GM12891 (cell line): ENCODE measurements around the gene FALEC.
"Not testable (repeated sequence)": the region's sequence is repeated elsewhere in the genome, so short reads cannot be mapped to it uniquely, and the experiment has no call there.

Source experiments
- DNase-seq: peaks from one replicate; pipeline ENCODE4 v3.0.0; 2011; ENCODE audit warnings: low spot score; ENCODE audit not compliant: insufficient read length
- FAIRE-seq: peaks from 2 replicates; lab custom pipeline; 2011; peaks lifted over from hg19 to GRCh38; lab: Jason Lieb, UNC
- PAX5 ChIP-seq: IDR thresholded peaks from 2 replicates; pipeline ENCODE4 v1.6.1; 2011; ENCODE audit warnings: low read length, moderate library complexity, mild to moderate bottlenecking; ENCODE audit not compliant: insufficient read depth, severe bottlenecking
- POLR2A ChIP-seq: IDR thresholded peaks from 2 replicates; pipeline ENCODE4 v1.6.1; 2011; ENCODE audit warnings: low read depth, low read length, control low read depth
- POLR2AphosphoS5 ChIP-seq: IDR thresholded peaks from 2 replicates; pipeline ENCODE4 v1.6.1; 2011; ENCODE audit warnings: low read depth, low read length, control low read depth
- POU2F2 ChIP-seq: IDR thresholded peaks from 2 replicates; pipeline ENCODE4 v1.6.1; 2011; ENCODE audit warnings: low read depth, mild to moderate bottlenecking, control low read depth, low read length, moderate library complexity
- SPI1 ChIP-seq: IDR thresholded peaks from 2 replicates; pipeline ENCODE4 v1.6.1; 2011; ENCODE audit warnings: low read depth, low read length, control low read depth
- TAF1 ChIP-seq: IDR thresholded peaks from 2 replicates; pipeline ENCODE4 v1.6.1; 2011; ENCODE audit warnings: low read depth, low read length, control low read depth

FALEC gene

GRCh38 chr1:150563340-150564038 is 47.9 kb downstream of the FALEC start:
- DNase-seq (no peak), FAIRE-seq (peak; percentile 68)
- TF ChIP-seq POLR2A (peak; percentile 61), TAF1 (0 out of 2 replicates have a peak, but pooled peaks have one; percentile 27), PAX5 (no peak), SPI1 (peak; percentile 12; the same call in 1 of the 2 replicates)

GRCh38 chr1:150564051-150564991 is 48.8 kb downstream of the FALEC start:
- no peak for FAIRE-seq
- no peak for DNase-seq
- TF ChIP-seq POLR2A (no peak), TAF1 (no peak), SPI1 (no peak), POLR2AphosphoS5 (no peak), PAX5 (no peak), POU2F2 (no peak)

GRCh38 chr1:150565240-150565991 is 49.9 kb downstream of the FALEC start:
- not testable (repeated sequence) for DNase-seq, FAIRE-seq

- TF ChIP-seq SPI1 (no peak), TAF1 (no peak), PAX5 (no peak), POLR2AphosphoS5 (no peak), POU2F2 (no peak), POLR2A (no peak)
- FAIRE-seq = no peak
These were observed 51.2 kb downstream of the FALEC start for GRCh38 chr1:150566589-150567340.

GRCh38 chr1:150567341-150567716 is 51.8 kb downstream of the FALEC start:
- FAIRE-seq (peak; percentile 78), DNase-seq (no peak)

More at GRCh38 chr1:150566589-150567340, 51.2 kb downstream of the FALEC start:
- no peak for DNase-seq

GRCh38 chr1:150567717-150568593 is 52.4 kb downstream of the FALEC start:
- DNase-seq (no peak), FAIRE-seq (no peak)
- TF ChIP-seq POLR2A = peak; percentile 17; the same call in 1 of the 2 replicates
- TF ChIP-seq POLR2AphosphoS5 = peak; percentile 16; the same call in 1 of the 2 replicates
- TF ChIP-seq PAX5 = no peak
- peak; percentile 64 for TF ChIP-seq POU2F2
- peak; percentile 41; the same call in 1 of the 2 replicates for TF ChIP-seq TAF1
- TF ChIP-seq SPI1 = no peak

More at GRCh38 chr1:150567341-150567716, 51.8 kb downstream of the FALEC start:
- TF ChIP-seq SPI1 (no peak), POU2F2 (no peak), POLR2A (peak; percentile 42), PAX5 (no peak), TAF1 (0 out of 2 replicates have a peak, but pooled peaks have one; percentile 34), POLR2AphosphoS5 (no peak)

- TF ChIP-seq POU2F2 (no peak), POLR2AphosphoS5 (peak; percentile 53; the same call in 1 of the 2 replicates), POLR2A (no peak; the same call in 1 of the 2 replicates)
- FAIRE-seq (no peak), DNase-seq (no peak)
These were observed 53.0 kb downstream of the FALEC start for GRCh38 chr1:150568594-150568966.

- TF ChIP-seq POU2F2 = no peak; the same call in 1 of the 2 replicates
- TF ChIP-seq POLR2AphosphoS5 = peak; percentile 85
- TF ChIP-seq SPI1 = peak; percentile 87
- peak; percentile 83 for TF ChIP-seq POLR2A
- TF ChIP-seq TAF1 = no peak
- no peak for TF ChIP-seq PAX5
- peak; percentile 55 for FAIRE-seq
- no peak for DNase-seq
These were observed 57.5 kb downstream of the FALEC start for GRCh38 chr1:150572918-150573647.

GRCh38 chr1:150573648-150574071 is 58.1 kb downstream of the FALEC start:
- FAIRE-seq, DNase-seq: not testable (repeated sequence)
